Gastrocnemius medialis (tissue), 4 donors: ENCODE results near the gene FARS2.

Source experiments
- CTCF ChIP-seq, 5 experiments: fragments of 450-650 bp in 3 of 5; fragments of 200-600 bp in 2 of 5; sonication (generic) in 2 of 5; IDR thresholded peaks in 4 of 5; conservative IDR thresholded peaks in 1 of 5; 1 replicate in 4 of 5; 2 replicates in 1 of 5; pipeline ENCODE4 v1.5.1; 2016 to 2019; ENCODE audit warnings: antibody characterized with exemption in 5 of 5, mild to moderate bottlenecking in 3 of 5, moderate library complexity in 3 of 5
- POLR2A ChIP-seq, 2 donors: fragments of 450-650 bp; IDR thresholded peaks; one replicate each; pipeline ENCODE4 v1.6.1; 2017; ENCODE audit warnings: antibody characterized with exemption in 2 of 2, mild to moderate bottlenecking in 2 of 2, moderate library complexity in 2 of 2

GRCh38 chr6:5455142-5455541, 193.8 kb downstream of the FARS2 start:
- TF ChIP-seq POLR2A (IDR thresholded peaks at IDR 0.05) (no peak), CTCF (IDR thresholded peaks at IDR 0.05 in 4 of 5, conservative IDR thresholded peaks at IDR 0.05 in 1 of 5) (no peak)
